Keratinocyte (primary cell): ENCODE data around the gene EAF2.

Source experiments
- EZH2 ChIP-seq: IDR thresholded peaks from one replicate; pipeline ENCODE4 v1.6.1; 2012; ENCODE audit warnings: inconsistent platforms, mild to moderate bottlenecking, low read length, moderate library complexity
- TF ChIP-seq, protein P1 (sequence below), 3 experiments: IDR thresholded peaks in 1 of 3; conservative IDR thresholded peaks in 1 of 3; optimal IDR thresholded peaks in 1 of 3; 2 replicates in 2 of 3; 3 replicates in 1 of 3; pipeline versions ENCODE3 to v1.5.1; 2011; ENCODE audit warnings: low read length in 3 of 3, mild to moderate bottlenecking in 3 of 3, moderate library complexity in 2 of 3, control low read depth in 1 of 3, inconsistent platforms in 1 of 3; ENCODE audit not compliant: insufficient read depth in 2 of 3; ENCODE audit errors: extremely low read depth in 1 of 3

DNA sequence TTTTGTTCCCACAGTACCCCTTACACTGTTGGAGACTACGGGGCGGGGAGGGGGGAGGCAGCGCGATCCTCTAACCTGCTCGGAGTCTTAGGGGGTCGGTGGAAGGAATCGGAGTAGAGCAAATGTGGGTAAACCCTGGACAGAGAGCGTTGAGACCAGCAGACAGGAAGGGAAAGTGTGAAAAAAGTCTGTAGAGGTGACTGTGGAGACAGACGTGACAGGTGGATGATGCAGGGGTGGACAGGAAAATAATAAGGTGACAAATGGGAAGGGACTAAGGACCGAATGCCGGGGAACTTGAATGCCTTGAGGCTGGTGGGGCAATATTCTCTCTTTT, 424 bp downstream of the EAF2 start:
- TF ChIP-seq, protein P1, sequence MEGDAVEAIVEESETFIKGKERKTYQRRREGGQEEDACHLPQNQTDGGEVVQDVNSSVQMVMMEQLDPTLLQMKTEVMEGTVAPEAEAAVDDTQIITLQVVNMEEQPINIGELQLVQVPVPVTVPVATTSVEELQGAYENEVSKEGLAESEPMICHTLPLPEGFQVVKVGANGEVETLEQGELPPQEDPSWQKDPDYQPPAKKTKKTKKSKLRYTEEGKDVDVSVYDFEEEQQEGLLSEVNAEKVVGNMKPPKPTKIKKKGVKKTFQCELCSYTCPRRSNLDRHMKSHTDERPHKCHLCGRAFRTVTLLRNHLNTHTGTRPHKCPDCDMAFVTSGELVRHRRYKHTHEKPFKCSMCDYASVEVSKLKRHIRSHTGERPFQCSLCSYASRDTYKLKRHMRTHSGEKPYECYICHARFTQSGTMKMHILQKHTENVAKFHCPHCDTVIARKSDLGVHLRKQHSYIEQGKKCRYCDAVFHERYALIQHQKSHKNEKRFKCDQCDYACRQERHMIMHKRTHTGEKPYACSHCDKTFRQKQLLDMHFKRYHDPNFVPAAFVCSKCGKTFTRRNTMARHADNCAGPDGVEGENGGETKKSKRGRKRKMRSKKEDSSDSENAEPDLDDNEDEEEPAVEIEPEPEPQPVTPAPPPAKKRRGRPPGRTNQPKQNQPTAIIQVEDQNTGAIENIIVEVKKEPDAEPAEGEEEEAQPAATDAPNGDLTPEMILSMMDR (optimal IDR thresholded peaks at IDR 0.05 in 1 of 3, IDR thresholded peaks at IDR 0.05 in 1 of 3, conservative IDR thresholded peaks at IDR 0.05 in 1 of 3; ENCODE audit: extremely low read depth in 1 of 3, insufficient read depth in 2 of 3, low read length in 3 of 3) = no peak
- no peak for TF ChIP-seq EZH2
